ENCODE data around the gene YPEL2. TPM values are rescaled to one million over a fixed set of nuclear protein-coding genes. Genes with fewer than 3 reads are reported as not detected.

The YPEL2 gene
- total RNA-seq, 2 donors from 2014 or later: 17.2 to 25.7 TPM

DNA sequence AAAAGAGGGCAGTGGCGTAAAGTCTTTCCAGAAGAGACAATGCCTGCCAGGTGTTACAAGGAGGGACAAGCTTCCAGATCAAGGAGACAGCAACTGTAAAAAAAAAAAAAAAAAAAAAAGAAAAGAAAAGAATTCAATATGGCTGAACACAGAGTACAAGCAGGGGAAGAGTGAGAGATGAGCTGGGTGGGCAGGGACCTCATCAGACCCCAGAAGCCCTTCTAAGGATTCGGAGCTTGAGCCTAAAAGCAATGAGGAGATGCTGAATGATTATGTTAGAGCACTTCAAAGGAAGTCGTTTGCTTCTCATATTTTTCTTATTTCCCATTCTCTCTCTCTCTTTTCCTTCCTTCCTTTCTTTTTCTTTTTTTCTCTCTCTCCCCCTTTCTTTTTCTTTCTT lies 103.0 kb downstream of the YPEL2 start:
- H3K36me3 ChIP-seq: no peaks in the 10 kb centered on the region
- H3K27ac ChIP-seq: no peak overlapping the region
- TF ChIP-seq, protein P1, sequence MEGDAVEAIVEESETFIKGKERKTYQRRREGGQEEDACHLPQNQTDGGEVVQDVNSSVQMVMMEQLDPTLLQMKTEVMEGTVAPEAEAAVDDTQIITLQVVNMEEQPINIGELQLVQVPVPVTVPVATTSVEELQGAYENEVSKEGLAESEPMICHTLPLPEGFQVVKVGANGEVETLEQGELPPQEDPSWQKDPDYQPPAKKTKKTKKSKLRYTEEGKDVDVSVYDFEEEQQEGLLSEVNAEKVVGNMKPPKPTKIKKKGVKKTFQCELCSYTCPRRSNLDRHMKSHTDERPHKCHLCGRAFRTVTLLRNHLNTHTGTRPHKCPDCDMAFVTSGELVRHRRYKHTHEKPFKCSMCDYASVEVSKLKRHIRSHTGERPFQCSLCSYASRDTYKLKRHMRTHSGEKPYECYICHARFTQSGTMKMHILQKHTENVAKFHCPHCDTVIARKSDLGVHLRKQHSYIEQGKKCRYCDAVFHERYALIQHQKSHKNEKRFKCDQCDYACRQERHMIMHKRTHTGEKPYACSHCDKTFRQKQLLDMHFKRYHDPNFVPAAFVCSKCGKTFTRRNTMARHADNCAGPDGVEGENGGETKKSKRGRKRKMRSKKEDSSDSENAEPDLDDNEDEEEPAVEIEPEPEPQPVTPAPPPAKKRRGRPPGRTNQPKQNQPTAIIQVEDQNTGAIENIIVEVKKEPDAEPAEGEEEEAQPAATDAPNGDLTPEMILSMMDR (IDR thresholded peaks at IDR 0.05): no peak
- no peak overlapping the region for H3K9ac ChIP-seq (ENCODE audit: low read depth in 2 of 2, low read length in 2 of 2)
- H3K27me3 ChIP-seq: no peaks in the 10 kb centered on the region
- no peaks in the 10 kb centered on the region for H3K9me3 ChIP-seq
- no peak overlapping the region for H3K4me3 ChIP-seq
- no peaks in the 10 kb centered on the region for H3K4me1 ChIP-seq
- intact Hi-C loops (cut with DNase I): loop anchor here (5.0 kb wide), 1 partner anchor 67 kb away; no protein-coding TSS in a partner anchor
- no peak for DNase-seq

DNA sequence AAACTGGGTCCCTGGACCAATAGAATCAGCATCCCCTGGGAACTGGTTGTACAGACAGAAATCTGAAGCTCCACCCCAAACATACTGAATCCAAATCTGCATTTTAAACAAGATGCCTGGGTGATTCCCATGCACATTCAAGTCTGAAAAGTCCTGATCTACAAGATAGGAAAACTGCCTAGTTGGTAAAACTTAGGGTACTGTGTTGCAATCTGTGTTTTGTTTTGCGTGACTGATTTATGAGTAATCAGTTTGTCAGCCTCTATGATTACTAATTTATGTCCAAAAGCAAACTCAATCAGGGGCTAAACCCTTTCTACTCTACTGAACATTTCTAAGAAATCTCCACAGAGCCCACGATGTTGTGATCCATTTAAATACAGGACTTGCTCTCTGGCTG lies 103.8 kb downstream of the YPEL2 start:
- H3K4me3 ChIP-seq: no peak overlapping the region
- no peak for DNase-seq
- no peaks in the 10 kb centered on the region for H3K36me3 ChIP-seq
- no peaks in the 10 kb centered on the region for H3K27me3 ChIP-seq
- H3K9ac ChIP-seq (ENCODE audit: low read depth in 2 of 2, low read length in 2 of 2): no peak overlapping the region
- H3K9me3 ChIP-seq: no peaks in the 10 kb centered on the region
- TF ChIP-seq, protein P1 (IDR thresholded peaks at IDR 0.05): no peak
- intact Hi-C loops (cut with DNase I): no loop called here
- no peak overlapping the region for H3K27ac ChIP-seq
- H3K4me1 ChIP-seq: no peaks in the 10 kb centered on the region

DNA sequence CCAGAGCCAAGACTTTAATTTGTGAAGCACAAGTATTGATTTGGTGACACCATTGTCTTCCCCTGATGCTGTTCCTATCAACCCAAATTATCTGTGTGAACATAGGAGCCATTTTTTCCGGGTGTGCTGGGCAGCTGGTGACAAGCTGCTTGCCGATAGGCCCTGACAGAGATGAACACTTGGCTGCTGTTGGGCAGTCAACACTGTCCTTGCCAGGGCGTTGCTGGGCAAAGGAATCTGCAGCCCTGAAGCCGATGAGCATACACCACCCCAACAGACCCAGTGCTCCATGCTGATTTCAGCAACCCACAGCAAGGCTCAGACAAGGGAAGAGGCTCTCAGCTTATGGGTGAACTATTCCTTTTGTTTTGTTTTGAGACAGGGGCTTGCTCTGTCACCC lies 105.4 kb downstream of the YPEL2 start:
- no peaks in the 10 kb centered on the region for H3K4me1 ChIP-seq
- no peak overlapping the region for H3K4me3 ChIP-seq
- TF ChIP-seq, protein P1 (IDR thresholded peaks at IDR 0.05): no peak
- no peaks in the 10 kb centered on the region for H3K9me3 ChIP-seq
- no peak overlapping the region for H3K27ac ChIP-seq
- intact Hi-C loops (cut with DNase I): no loop called here
- no peak for DNase-seq
- H3K9ac ChIP-seq (ENCODE audit: low read depth in 2 of 2, low read length in 2 of 2): no peak overlapping the region
- no peaks in the 10 kb centered on the region for H3K36me3 ChIP-seq
- H3K27me3 ChIP-seq: no peaks in the 10 kb centered on the region

DNA sequence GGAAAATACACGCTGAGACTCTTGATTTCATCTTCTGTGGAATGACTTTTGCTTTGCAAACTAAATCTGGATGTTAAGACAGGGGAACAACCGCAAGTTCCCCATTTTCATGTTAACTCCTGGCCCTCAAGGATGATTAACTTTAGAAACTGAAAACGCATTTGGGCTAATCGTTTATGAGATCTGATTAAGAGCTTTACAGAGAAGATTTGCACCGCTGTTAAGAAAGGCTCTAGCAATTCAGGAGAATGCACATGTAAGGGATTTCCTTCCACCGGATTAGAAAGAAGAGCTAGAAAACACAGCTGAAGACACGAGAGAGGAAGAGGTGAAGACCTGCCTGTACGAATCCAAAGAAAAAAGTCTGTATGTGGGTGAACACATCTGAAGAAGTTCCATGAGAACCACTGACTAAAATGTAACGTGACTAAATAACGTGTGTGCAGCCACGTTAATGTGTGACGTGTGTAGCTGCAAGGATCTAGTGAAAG lies 106.4 kb downstream of the YPEL2 start:
- Histone ChIP-seq H3K27me3 (no peaks in the 10 kb centered on the region), H3K9me3 (no peaks in the 10 kb centered on the region), H3K27ac (no peak overlapping the region), H3K9ac (ENCODE audit: low read depth in 2 of 2, low read length in 2 of 2) (no peak overlapping the region), H3K4me1 (no peaks in the 10 kb centered on the region), H3K36me3 (no peaks in the 10 kb centered on the region), H3K4me3 (no peak overlapping the region)
- DNase-seq: no peak
- intact Hi-C loops (cut with DNase I): no loop called here
- TF ChIP-seq, protein P1 (IDR thresholded peaks at IDR 0.05): no peak

DNA sequence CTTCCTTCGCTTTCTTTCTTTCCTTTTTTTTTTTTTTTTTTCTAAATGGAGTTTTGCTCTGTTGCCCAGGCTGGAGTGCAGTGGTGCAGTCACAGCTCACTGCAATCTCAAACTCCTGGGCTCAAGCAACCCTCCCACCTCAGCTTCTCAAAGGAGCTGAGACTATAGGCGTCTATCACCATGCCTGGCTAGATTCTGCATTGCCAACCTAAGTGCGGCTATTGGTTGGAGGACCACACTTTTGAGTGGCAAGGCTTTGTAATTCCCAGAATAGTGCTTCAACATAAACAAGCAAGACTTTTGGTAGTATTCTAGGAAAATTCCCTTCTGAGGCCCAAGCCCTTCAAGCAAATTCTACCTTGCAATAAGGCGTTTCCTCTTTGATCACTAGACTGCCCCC lies 107.8 kb downstream of the YPEL2 start:
- no peaks in the 10 kb centered on the region for H3K36me3 ChIP-seq
- H3K9ac ChIP-seq (ENCODE audit: low read depth in 2 of 2, low read length in 2 of 2): no peak overlapping the region
- TF ChIP-seq, protein P1 (IDR thresholded peaks at IDR 0.05): no peak
- no peaks in the 10 kb centered on the region for H3K4me1 ChIP-seq
- H3K27ac ChIP-seq: no peak overlapping the region
- no peaks in the 10 kb centered on the region for H3K9me3 ChIP-seq
- no peak for DNase-seq
- no peak overlapping the region for H3K4me3 ChIP-seq
- intact Hi-C loops (cut with DNase I): no loop called here
- H3K27me3 ChIP-seq: no peaks in the 10 kb centered on the region

Measured in colonic mucosa (tissue), 4 donors.